SH-SY5Y (cell line): ENCODE data around the gene HNRNPCL4.
"Not testable (repeated sequence)": the region's sequence is repeated elsewhere in the genome, so short reads cannot be mapped to it uniquely, and the experiment has no call there.

Experiments
- GATA2 ChIP-seq: IDR thresholded peaks from 2 replicates; pipeline ENCODE4 v1.6.1; 2011; ENCODE audit warnings: mild to moderate bottlenecking, low read depth, low read length
- GATA3 ChIP-seq: IDR thresholded peaks from 2 replicates; pipeline ENCODE4 v1.6.1; 2011; ENCODE audit warnings: low read depth, mild to moderate bottlenecking, low read length, moderate library complexity

GRCh38 chr1:13116754-13117153, 48.7 kb downstream of the HNRNPCL4 start, which contains the start of gene HNRNPCL2:
- TF ChIP-seq GATA3, GATA2: not testable (repeated sequence)
